Gastroesophageal sphincter (tissue), 4 donors: ENCODE data around the gene PSMC3. TPM values are rescaled to one million over a fixed set of nuclear protein-coding genes. Genes with fewer than 3 reads are reported as not detected.

Source experiments
- ATAC-seq: fragments of 150-250 bp; one replicate; pipeline ENCODE4 v1.9.1; 2016; ENCODE audit warnings: mild to moderate bottlenecking, moderate library complexity
- H3K27ac ChIP-seq, 4 donors: fragments of 200-600 bp; sonication (generic) in 3 of 4; 1 replicate in 3 of 4; 2 replicates in 1 of 4; pipeline ENCODE4 v1.5.1; 2016 to 2019
- H3K27me3 ChIP-seq: fragments of 200-600 bp; sonication (generic); one replicate; pipeline ENCODE4 v1.5.1; 2019
- H3K36me3 ChIP-seq, 2 donors: fragments of 200-600 bp; sonication (generic); one replicate each; pipeline ENCODE4 v1.5.1; 2019; ENCODE audit warnings: control low read depth in 1 of 2
- H3K4me1 ChIP-seq, 3 donors: fragments of 200-600 bp; sonication (generic); 1 replicate in 2 of 3; 2 replicates in 1 of 3; pipeline ENCODE4 v1.5.1; 2016 to 2019; ENCODE audit warnings: control low read depth in 2 of 3
- H3K4me3 ChIP-seq, 2 donors: fragments of 200-600 bp; sonication (generic); one replicate each; pipeline ENCODE4 v1.5.1; 2019; ENCODE audit warnings: mild to moderate bottlenecking in 1 of 2, moderate library complexity in 1 of 2
- H3K9me3 ChIP-seq, 3 donors: fragments of 200-600 bp; sonication (generic); one replicate each; pipeline ENCODE4 v1.5.1; 2017 to 2019; ENCODE audit warnings: control low read depth in 2 of 3
- CTCF ChIP-seq, 4 experiments: fragments of 200-600 bp in 2 of 4; fragments of 450-650 bp in 2 of 4; sonication (generic) in 1 of 4; IDR thresholded peaks; one replicate each; pipeline ENCODE4 v1.5.1; 2017 to 2019; ENCODE audit warnings: antibody characterized with exemption in 4 of 4, mild to moderate bottlenecking in 2 of 4, moderate library complexity in 2 of 4
- EP300 ChIP-seq: sonication (generic); formaldehyde crosslinking; IDR thresholded peaks from one replicate; pipeline ENCODE4 v1.6.1; 2017; ENCODE audit warnings: antibody characterized with exemption, mild to moderate bottlenecking
- POLR2A ChIP-seq, 2 donors: fragments of 450-650 bp; IDR thresholded peaks; one replicate each; pipeline ENCODE4 v1.6.1; 2017; ENCODE audit warnings: antibody characterized with exemption in 2 of 2, mild to moderate bottlenecking in 2 of 2, moderate library complexity in 1 of 2
- POLR2AphosphoS5 ChIP-seq: sonication (generic); formaldehyde crosslinking; IDR thresholded peaks from one replicate; pipeline ENCODE4 v1.6.1; 2017; ENCODE audit warnings: antibody characterized with exemption
- WGBS, 2 donors: methylation state at CpG; one replicate each; pipeline ENCODE4 v1.1.5; 2018; ENCODE audit warnings: low coverage in 1 of 2; 5-methylcytosine and 5-hydroxymethylcytosine counted together
- total RNA-seq, 4 donors: library from RNA; depleted of rRNA; stranded (reverse); fragments of >200 nt; gene quantifications; one replicate each; pipeline ENCODE4 v1.1.0, GENCODE V29; 2016

PSMC3 gene
- total RNA-seq, 4 donors from 2014 or later, result 169 to 194 (median 179) TPM

- Histone ChIP-seq H3K4me1 (peaks cover 0 to 8% (median 0%) of the 10 kb centered on the region in 3 donors), H3K27me3 (no peaks in the 10 kb centered on the region), H3K9me3 (no peaks in the 10 kb centered on the region), H3K36me3 (no peaks in the 10 kb centered on the region), H3K4me3 (no peak overlapping the region), H3K27ac (no peak overlapping the region)
- ATAC-seq, result no peak
- TF ChIP-seq CTCF (IDR thresholded peaks at IDR 0.05) (no peak), POLR2A (IDR thresholded peaks at IDR 0.05) (no peak), POLR2AphosphoS5 (no peak), EP300 (no peak)
- 77% methylated on average over 7 of the region's 8 CpGs; no CpG with 5 or more reads in 1 of the 2 donors for WGBS, 2 donors
Measured at GRCh38 chr11:47449541-47449940, 23.3 kb upstream of the PSMC3 start.

GRCh38 chr11:47448566-47449427 lies 22.6 kb upstream of the PSMC3 start, which contains the start of gene RAPSN:
Gene RAPSN, minus strand, starts transcription at chr11:47449136. Its CDS starts 172 bp downstream, at chr11:47448964.
- Histone ChIP-seq H3K27me3 (no peaks in the 10 kb centered on the region), H3K4me1 (peaks cover 0 to under 1% (median 0%) of the 10 kb centered on the region in 3 donors), H3K9me3 (no peaks in the 10 kb centered on the region), H3K36me3 (no peaks in the 10 kb centered on the region), H3K27ac (no peak within 1 kb of the TSS), H3K4me3 (no peak within 1 kb of the TSS)
- no peak for ATAC-seq
- no peak for TF ChIP-seq POLR2A (IDR thresholded peaks at IDR 0.05)
- no peak for TF ChIP-seq EP300
- TF ChIP-seq CTCF (IDR thresholded peaks at IDR 0.05), result no peak
- TF ChIP-seq POLR2AphosphoS5, result no peak
- WGBS, 2 donors, result 96% methylated on average over 5 of the region's 32 CpGs; no CpG with 5 or more reads in 1 of the 2 donors

- no peak for TF ChIP-seq POLR2A (IDR thresholded peaks at IDR 0.05)
- no peak for TF ChIP-seq EP300
- TF ChIP-seq CTCF (IDR thresholded peaks at IDR 0.05), result no peak
- TF ChIP-seq POLR2AphosphoS5, result no peak
- no peaks in the 10 kb centered on the region for H3K36me3 ChIP-seq
- H3K4me1 ChIP-seq, result no peaks in the 10 kb centered on the region
- no peak overlapping the region for H3K27ac ChIP-seq
- WGBS, 2 donors, result no CpG with 5 or more reads among the region's 12 CpGs
- no peak overlapping the region for H3K4me3 ChIP-seq
- no peaks in the 10 kb centered on the region for H3K9me3 ChIP-seq
- H3K27me3 ChIP-seq, result no peaks in the 10 kb centered on the region
- no peak for ATAC-seq
Measured at GRCh38 chr11:47447906-47448305, 21.7 kb upstream of the PSMC3 start.

DNA sequence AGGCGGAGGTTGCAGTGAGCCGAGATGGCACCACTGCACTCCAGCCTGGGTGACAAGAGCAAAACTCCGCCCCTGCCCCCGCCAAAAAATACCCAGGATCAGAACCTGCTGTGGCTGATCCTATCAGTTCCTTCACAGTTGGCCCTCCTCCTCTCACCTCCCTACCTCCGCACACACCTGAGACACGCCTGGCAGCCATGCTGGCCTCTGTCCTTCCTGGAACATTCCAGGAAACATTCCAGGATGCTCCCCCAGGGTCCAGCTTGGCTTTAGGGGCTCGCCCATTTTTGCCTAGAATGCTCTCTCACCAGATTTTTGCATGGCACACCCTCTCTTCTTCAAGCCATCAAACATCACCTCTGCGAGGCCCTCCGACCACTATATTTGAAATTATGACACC lies 20.6 kb upstream of the PSMC3 start:
- no peak for ATAC-seq
- WGBS, 2 donors, result 87 to 97% methylated on average over 7 to 8 of the region's 9 CpGs

More for the DNA sequence above, 20.6 kb upstream of the PSMC3 start:
- Histone ChIP-seq H3K27ac (no peak overlapping the region), H3K27me3 (no peaks in the 10 kb centered on the region), H3K4me1 (no peaks in the 10 kb centered on the region), H3K4me3 (no peak overlapping the region), H3K36me3 (no peaks in the 10 kb centered on the region), H3K9me3 (no peaks in the 10 kb centered on the region)
- no peak for TF ChIP-seq CTCF (IDR thresholded peaks at IDR 0.05)
- no peak for TF ChIP-seq POLR2AphosphoS5
